MM.1S (cell line): ENCODE results near the gene TNFRSF9.

Experiments
- DNase-seq: peaks from one replicate; pipeline ENCODE4 v3.0.0-alpha.2; 2015
- H2AFZ ChIP-seq: fragments of 300-600 bp; sonication (generic); 2 replicates; pipeline ENCODE4 v1.6.0; 2016; ENCODE audit warnings: antibody characterized with exemption, low read length
- H3F3A ChIP-seq: fragments of 300-600 bp; sonication (generic); 2 replicates; pipeline ENCODE4 v1.6.1; 2016; ENCODE audit warnings: mild to moderate bottlenecking, antibody characterized with exemption, low read length, moderate library complexity, mixed read lengths; ENCODE audit not compliant: insufficient read depth
- H3K27ac ChIP-seq: fragments of 300-600 bp; sonication (generic); 2 replicates; pipeline ENCODE4 v1.5.1; 2016; ENCODE audit warnings: mild to moderate bottlenecking, low read length
- H3K27me3 ChIP-seq: fragments of 300-600 bp; sonication (generic); replicated peaks from 2 replicates; pipeline ENCODE4 v1.6.0; 2016; ENCODE audit warnings: low read length; ENCODE audit not compliant: insufficient read depth
- H3K36me3 ChIP-seq: fragments of 300-600 bp; sonication (generic); replicated peaks from 2 replicates; pipeline ENCODE4 v1.6.1; 2016; ENCODE audit warnings: mild to moderate bottlenecking, low read length, mixed read lengths; ENCODE audit not compliant: insufficient read depth
- H3K4me1 ChIP-seq: fragments of 300-600 bp; sonication (generic); 2 replicates; pipeline ENCODE4 v1.6.1; 2016; ENCODE audit warnings: low read length, mixed read lengths
- H3K4me2 ChIP-seq: fragments of 300-600 bp; sonication (generic); 2 replicates; pipeline ENCODE4 v1.6.0; 2016; ENCODE audit warnings: low read depth, low read length
- H3K4me3 ChIP-seq: fragments of 300-600 bp; sonication (generic); 2 replicates; pipeline ENCODE4 v1.5.1; 2016; ENCODE audit warnings: low read length, mixed read lengths
- H3K79me2 ChIP-seq: fragments of 300-600 bp; sonication (generic); 2 replicates; pipeline ENCODE4 v1.6.1; 2016; ENCODE audit warnings: mixed run types, low read length, mixed read lengths
- H3K9ac ChIP-seq: fragments of 300-600 bp; sonication (generic); 2 replicates; pipeline ENCODE4 v1.6.1; 2016; ENCODE audit warnings: low read length, mixed read lengths
- H3K9me2 ChIP-seq: fragments of 300-600 bp; sonication (generic); replicated peaks from 2 replicates; pipeline ENCODE4 v1.6.1; 2016; ENCODE audit warnings: mild to moderate bottlenecking, low read length, mixed read lengths; ENCODE audit not compliant: insufficient read depth
- H3K9me3 ChIP-seq: fragments of 300-600 bp; sonication (generic); replicated peaks from 2 replicates; pipeline ENCODE4 v1.6.1; 2016; ENCODE audit warnings: mild to moderate bottlenecking, low read length, mixed read lengths; ENCODE audit not compliant: insufficient read depth
- H4K20me1 ChIP-seq: fragments of 300-600 bp; sonication (generic); 2 replicates; pipeline ENCODE4 v1.6.1; 2016; ENCODE audit warnings: mild to moderate bottlenecking, low read length, moderate library complexity, mixed read lengths; ENCODE audit not compliant: insufficient read depth
- CTCF ChIP-seq: fragments of 300-600 bp; sonication (generic); IDR thresholded peaks from 2 replicates; pipeline ENCODE4 v1.5.1; 2016; ENCODE audit warnings: antibody characterized with exemption, low read length, mixed read lengths
- EZH2 ChIP-seq: fragments of 300-600 bp; sonication (generic); optimal IDR thresholded peaks from 2 replicates; pipeline ENCODE3; 2017; ENCODE audit warnings: low read depth, mild to moderate bottlenecking, antibody characterized with exemption, low read length, mixed read lengths
- EZH2phosphoT487 ChIP-seq: fragments of 300-600 bp; sonication (generic); IDR thresholded peaks from 2 replicates; pipeline ENCODE4 v1.6.1; 2018; ENCODE audit warnings: antibody characterized with exemption, low read length

Gene TNFRSF9

GRCh38 chr1:7940745-7941436 lies at the start of gene TNFRSF9:
Gene TNFRSF9 (minus strand): TSS chr1:7940839. CDS start chr1:7939994, 845 bp downstream.
- Histone ChIP-seq H4K20me1 (no peaks in the 10 kb centered on the region), H3K9me3 (no peaks in the 10 kb centered on the region), H3F3A (no peaks in the 10 kb centered on the region), H3K9me2 (no peaks in the 10 kb centered on the region), H3K4me1 (no peaks in the 10 kb centered on the region), H3K79me2 (no peaks in the 10 kb centered on the region), H3K4me2 (no peak within 1 kb of the TSS), H3K27ac (no peak within 1 kb of the TSS), H3K9ac (no peak within 1 kb of the TSS), H3K36me3 (no peaks in the 10 kb centered on the region), H3K4me3 (no peak within 1 kb of the TSS), H2AFZ (no peak within 1 kb of the TSS), H3K27me3 (peaks cover 84% of the 10 kb centered on the region)
- DNase-seq = no peak
- no peak for TF ChIP-seq CTCF
- TF ChIP-seq EZH2phosphoT487 = no peak
- no peak for TF ChIP-seq EZH2

- TF ChIP-seq EZH2phosphoT487 (no peak), CTCF (no peak), EZH2 (no peak)
- no peaks in the 10 kb centered on the region for H3K79me2 ChIP-seq
- H3K4me3 ChIP-seq = no peak overlapping the region
- no peaks in the 10 kb centered on the region for H3K9me3 ChIP-seq
- H3K27ac ChIP-seq = no peak overlapping the region
- no peak overlapping the region for H3K9ac ChIP-seq
- no peaks in the 10 kb centered on the region for H3K27me3 ChIP-seq
- H3F3A ChIP-seq = peaks cover 12% of the 10 kb centered on the region; the same call in 1 of the 2 replicates
- DNase-seq = no peak
- no peak overlapping the region for H2AFZ ChIP-seq
- H3K4me2 ChIP-seq = no peak overlapping the region
- no peaks in the 10 kb centered on the region for H3K9me2 ChIP-seq
- H3K36me3 ChIP-seq = 0 out of 2 replicates have a peak, but pooled peaks cover 3% of the 10 kb centered on the region
- no peaks in the 10 kb centered on the region for H4K20me1 ChIP-seq
- peaks cover 15% of the 10 kb centered on the region for H3K4me1 ChIP-seq
These were observed 49.3 kb upstream of the TNFRSF9 start for GRCh38 chr1:7989762-7990428.

- Histone ChIP-seq H3K9me2 (no peaks in the 10 kb centered on the region), H3K27ac (no peak overlapping the region), H2AFZ (no peak overlapping the region), H3K79me2 (no peaks in the 10 kb centered on the region), H3K9ac (no peak overlapping the region), H3K27me3 (no peaks in the 10 kb centered on the region), H3K4me1 (peaks cover 9% of the 10 kb centered on the region; the same call in 1 of the 2 replicates), H3K4me2 (no peak overlapping the region), H3K9me3 (no peaks in the 10 kb centered on the region), H3K4me3 (no peak overlapping the region), H3F3A (0 out of 2 replicates have a peak, but pooled peaks cover 4% of the 10 kb centered on the region), H4K20me1 (no peaks in the 10 kb centered on the region), H3K36me3 (0 out of 2 replicates have a peak, but pooled peaks cover 3% of the 10 kb centered on the region)
- no peak for DNase-seq
- TF ChIP-seq CTCF (no peak), EZH2 (no peak), EZH2phosphoT487 (no peak)
These were observed 47.9 kb upstream of the TNFRSF9 start for GRCh38 chr1:7988576-7988975.
